Nephron progenitor cell (in vitro differentiated cells): ENCODE results near the gene SYK.
A peak's percentile ranks its signal among the peaks of the same experiment; 100 is the strongest.
"Not testable (repeated sequence)": the region's sequence is repeated elsewhere in the genome, so short reads cannot be mapped to it uniquely, and the experiment has no call there.

Experiments
- DNase-seq: peaks from one replicate; pipeline ENCODE4 v3.0.0; 2021
- H3K27ac Mint-ChIP-seq: 2 replicates; pipeline ENCODE4 v1.8.0; 2021; ENCODE audit warnings: mild to moderate bottlenecking, moderate library complexity, mixed read lengths
- H3K27me3 Mint-ChIP-seq: 2 replicates; pipeline ENCODE4 v1.8.0; 2021; ENCODE audit warnings: mild to moderate bottlenecking, low read depth, mixed read lengths; ENCODE audit not compliant: poor library complexity
- H3K36me3 Mint-ChIP-seq: 2 replicates; pipeline ENCODE4 v1.8.0; 2021; ENCODE audit warnings: low read depth, mixed read lengths
- H3K4me1 Mint-ChIP-seq: 2 replicates; pipeline ENCODE4 v1.8.0; 2021; ENCODE audit warnings: mixed read lengths
- H3K4me3 Mint-ChIP-seq: 2 replicates; pipeline ENCODE4 v1.8.0; 2021; ENCODE audit warnings: mild to moderate bottlenecking, moderate library complexity, mixed read lengths
- H3K9me3 Mint-ChIP-seq: 2 replicates; pipeline ENCODE4 v1.8.0; 2021; ENCODE audit warnings: mild to moderate bottlenecking, moderate library complexity, mixed read lengths
- TF ChIP-seq, protein P1 (sequence below): fragments of 200-600 bp; sonication (generic); IDR thresholded peaks from 2 replicates; pipeline ENCODE4 v1.5.0; 2021; ENCODE audit warnings: antibody characterized with exemption

Gene SYK

DNA sequence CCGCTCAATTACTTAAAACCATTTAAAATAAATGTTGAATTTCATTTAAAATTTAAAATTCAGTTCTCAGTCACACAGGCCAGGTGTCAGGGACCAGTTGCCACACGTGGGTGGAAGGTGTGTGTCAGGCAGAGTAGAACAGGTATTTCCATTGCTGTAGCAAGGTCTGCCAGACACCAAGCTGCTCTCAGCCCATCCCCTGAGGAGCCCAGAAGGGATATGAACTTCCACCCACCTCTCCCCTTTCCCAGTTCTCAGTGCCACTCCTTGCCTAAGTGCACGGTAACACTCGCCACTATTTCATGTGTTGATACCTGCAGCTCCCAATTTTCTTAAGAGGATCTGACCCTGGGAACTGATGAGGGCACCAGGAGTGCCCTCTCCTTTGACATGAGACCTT, 12.7 kb downstream of the SYK start:
- Mint-ChIP-seq H3K9me3 (peaks cover 12% of the 10 kb centered on the region), H3K27me3 (peaks cover 12% of the 10 kb centered on the region), H3K27ac (no peak overlapping the region), H3K36me3 (peaks cover 3% of the 10 kb centered on the region), H3K4me3 (no peak overlapping the region), H3K4me1 (peaks cover 66% of the 10 kb centered on the region)
- DNase-seq: no peak
- TF ChIP-seq, protein P1, sequence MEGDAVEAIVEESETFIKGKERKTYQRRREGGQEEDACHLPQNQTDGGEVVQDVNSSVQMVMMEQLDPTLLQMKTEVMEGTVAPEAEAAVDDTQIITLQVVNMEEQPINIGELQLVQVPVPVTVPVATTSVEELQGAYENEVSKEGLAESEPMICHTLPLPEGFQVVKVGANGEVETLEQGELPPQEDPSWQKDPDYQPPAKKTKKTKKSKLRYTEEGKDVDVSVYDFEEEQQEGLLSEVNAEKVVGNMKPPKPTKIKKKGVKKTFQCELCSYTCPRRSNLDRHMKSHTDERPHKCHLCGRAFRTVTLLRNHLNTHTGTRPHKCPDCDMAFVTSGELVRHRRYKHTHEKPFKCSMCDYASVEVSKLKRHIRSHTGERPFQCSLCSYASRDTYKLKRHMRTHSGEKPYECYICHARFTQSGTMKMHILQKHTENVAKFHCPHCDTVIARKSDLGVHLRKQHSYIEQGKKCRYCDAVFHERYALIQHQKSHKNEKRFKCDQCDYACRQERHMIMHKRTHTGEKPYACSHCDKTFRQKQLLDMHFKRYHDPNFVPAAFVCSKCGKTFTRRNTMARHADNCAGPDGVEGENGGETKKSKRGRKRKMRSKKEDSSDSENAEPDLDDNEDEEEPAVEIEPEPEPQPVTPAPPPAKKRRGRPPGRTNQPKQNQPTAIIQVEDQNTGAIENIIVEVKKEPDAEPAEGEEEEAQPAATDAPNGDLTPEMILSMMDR: no peak

- H3K36me3 Mint-ChIP-seq: peaks cover 4% of the 10 kb centered on the region
- H3K27ac Mint-ChIP-seq: peak overlapping the region; percentile 32
- peaks cover 12% of the 10 kb centered on the region for H3K27me3 Mint-ChIP-seq
- peaks cover 60% of the 10 kb centered on the region for H3K4me1 Mint-ChIP-seq
- no peak for DNase-seq
- peaks cover 17% of the 10 kb centered on the region for H3K9me3 Mint-ChIP-seq
- no peak overlapping the region for H3K4me3 Mint-ChIP-seq
- TF ChIP-seq, protein P1: no peak
Observed at GRCh38 chr9:90815183-90815943, 13.7 kb downstream of the SYK start.

- DNase-seq: no peak
- H3K4me1 Mint-ChIP-seq: peaks cover 55% of the 10 kb centered on the region
- H3K4me3 Mint-ChIP-seq: no peak overlapping the region
- H3K36me3 Mint-ChIP-seq: peaks cover 4% of the 10 kb centered on the region
- peaks cover 11% of the 10 kb centered on the region for H3K27me3 Mint-ChIP-seq
- TF ChIP-seq, protein P1: no peak
- H3K27ac Mint-ChIP-seq: no peak overlapping the region
- H3K9me3 Mint-ChIP-seq: peaks cover 14% of the 10 kb centered on the region
Observed at GRCh38 chr9:90815944-90816357, 14.3 kb downstream of the SYK start.

DNA sequence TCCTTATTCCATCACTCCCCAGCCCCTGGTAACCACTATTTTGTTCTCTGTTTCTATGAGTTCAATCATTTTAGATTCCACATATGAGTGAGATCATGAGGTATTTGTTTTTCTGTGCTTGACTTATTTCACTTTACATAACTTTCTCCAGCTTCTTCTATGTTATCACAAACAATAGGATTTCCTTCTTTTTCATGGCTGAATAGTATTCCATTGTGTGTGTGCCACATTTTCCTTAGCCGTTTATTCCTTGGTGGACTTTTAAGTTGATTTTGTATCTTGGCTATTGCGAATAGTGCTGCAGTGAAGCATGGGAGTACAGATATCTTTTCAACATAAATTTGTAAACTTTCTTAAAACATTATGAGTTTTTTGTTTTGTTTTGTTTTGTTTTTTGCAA, 15.1 kb downstream of the SYK start:
- H3K36me3 Mint-ChIP-seq: peaks cover 4% of the 10 kb centered on the region
- H3K27me3 Mint-ChIP-seq: peaks cover 11% of the 10 kb centered on the region
- H3K27ac Mint-ChIP-seq: no peak overlapping the region
- peaks cover 55% of the 10 kb centered on the region for H3K4me1 Mint-ChIP-seq
- H3K4me3 Mint-ChIP-seq: no peak overlapping the region
- TF ChIP-seq, protein P1: no peak
- DNase-seq: no peak
- peaks cover 22% of the 10 kb centered on the region for H3K9me3 Mint-ChIP-seq

DNA sequence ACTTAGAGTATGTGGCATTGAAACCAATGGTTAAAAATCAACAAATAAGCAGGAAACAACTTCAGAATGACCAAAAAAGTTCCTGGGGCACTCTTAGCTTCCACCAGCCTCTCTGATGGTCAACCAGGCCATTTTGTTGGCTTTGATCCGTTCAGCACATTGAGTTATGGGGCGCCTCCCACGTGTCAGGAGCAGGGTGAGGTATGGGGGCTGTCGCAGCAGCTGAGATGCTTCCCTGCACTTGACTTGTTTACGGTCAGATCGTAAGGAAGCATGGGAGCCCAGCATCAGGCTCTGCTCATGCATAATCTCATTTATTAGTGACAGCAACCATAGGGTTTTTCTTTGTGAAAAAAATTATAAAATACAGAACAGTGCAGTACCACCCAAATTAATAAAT, 16.7 kb downstream of the SYK start:
- Mint-ChIP-seq H3K36me3 (peaks cover 11% of the 10 kb centered on the region), H3K4me1 (peaks cover 45% of the 10 kb centered on the region), H3K27me3 (peaks cover 11% of the 10 kb centered on the region), H3K27ac (peak overlapping the region; percentile 15), H3K9me3 (peaks cover 33% of the 10 kb centered on the region), H3K4me3 (no peak overlapping the region)
- TF ChIP-seq, protein P1: no peak
- DNase-seq: peak; percentile 49

DNA sequence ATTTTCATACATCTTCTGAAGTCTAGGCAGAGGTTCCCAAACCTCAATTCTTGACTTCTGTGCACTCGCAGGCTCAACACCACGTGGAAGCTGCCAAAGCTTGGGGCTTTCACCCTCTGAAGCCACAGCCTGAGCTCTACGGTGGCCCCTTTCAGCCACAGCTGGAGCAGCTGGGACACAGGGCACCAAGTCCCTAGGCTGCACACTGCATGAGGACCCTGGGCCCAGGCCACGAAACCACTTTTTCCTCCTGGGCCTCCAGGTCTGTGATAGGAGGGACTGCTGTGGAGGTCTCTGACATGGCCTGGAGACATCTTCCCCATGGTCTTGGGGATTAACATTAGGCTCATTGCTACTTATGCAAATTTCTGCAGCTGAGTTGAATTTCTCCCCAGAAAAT, 18.8 kb downstream of the SYK start:
- peaks cover 11% of the 10 kb centered on the region for H3K36me3 Mint-ChIP-seq
- peaks cover 15% of the 10 kb centered on the region for H3K27me3 Mint-ChIP-seq
- not testable (repeated sequence) for H3K4me3 Mint-ChIP-seq, H3K27ac Mint-ChIP-seq, DNase-seq
- peaks cover 36% of the 10 kb centered on the region for H3K4me1 Mint-ChIP-seq
- H3K9me3 Mint-ChIP-seq: peaks cover 43% of the 10 kb centered on the region

DNA sequence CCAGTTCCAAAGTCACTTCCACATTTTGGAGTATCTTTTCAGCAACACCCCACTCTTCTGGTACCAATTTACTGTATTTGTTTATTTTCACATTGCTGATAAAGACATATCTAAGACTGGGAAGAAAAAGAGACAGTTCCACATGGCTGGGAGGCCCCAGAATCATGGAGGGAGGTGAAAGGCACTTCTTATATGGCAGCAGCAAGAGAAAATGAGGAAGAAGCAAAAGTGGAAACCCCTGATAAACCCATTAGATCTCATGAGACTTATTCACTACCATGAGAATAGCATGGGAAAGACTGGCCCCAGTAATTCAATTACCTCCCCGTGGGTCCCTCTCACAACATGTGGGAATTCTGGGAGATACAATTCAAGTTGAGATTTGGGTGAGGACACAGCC, 19.6 kb downstream of the SYK start:
- H3K4me1 Mint-ChIP-seq: peaks cover 27% of the 10 kb centered on the region
- H3K27ac Mint-ChIP-seq, DNase-seq, H3K4me3 Mint-ChIP-seq: not testable (repeated sequence)
- peaks cover 47% of the 10 kb centered on the region for H3K9me3 Mint-ChIP-seq
- H3K27me3 Mint-ChIP-seq: peaks cover 11% of the 10 kb centered on the region
- H3K36me3 Mint-ChIP-seq: peaks cover 11% of the 10 kb centered on the region
